Measurements from ENCODE around the gene SLF1.
"Not testable (repeated sequence)": the region's sequence is repeated elsewhere in the genome, so short reads cannot be mapped to it uniquely, and the experiment has no call there.

Gene SLF1

GRCh38 chr5:94618493-94619328 is at the start of gene SLF1, which contains the start of gene KIAA0825:
Gene SLF1 (plus strand): TSS chr5:94618669. CDS start chr5:94628811, 10,142 bp downstream.
Gene KIAA0825 (minus strand): TSS chr5:94618604. CDS start chr5:94537126, 81,478 bp downstream.
- Histone ChIP-seq H3K9me3 (ENCODE audit: control insufficient read depth, insufficient read depth, low read length) (no peaks in the 10 kb centered on the region), H3K4me1 (ENCODE audit: insufficient read depth, low read length) (peaks cover 18% of the 10 kb centered on the region), H3K36me3 (ENCODE audit: insufficient read depth, low read length) (no peaks in the 10 kb centered on the region), H3K9ac (ENCODE audit: low read depth, low read length) (peak within 1 kb of the TSS; percentile 85)

- H3K36me3 ChIP-seq (ENCODE audit: insufficient read depth, low read length) = no peaks in the 10 kb centered on the region
- H3K9me3 ChIP-seq (ENCODE audit: control insufficient read depth, insufficient read depth, low read length) = no peaks in the 10 kb centered on the region
- H3K9ac ChIP-seq (ENCODE audit: low read depth, low read length) = no peak overlapping the region
- no peaks in the 10 kb centered on the region for H3K4me1 ChIP-seq (ENCODE audit: insufficient read depth, low read length)
These were observed 47.1 kb upstream of the SLF1 start for GRCh38 chr5:94571415-94571814.

DNA sequence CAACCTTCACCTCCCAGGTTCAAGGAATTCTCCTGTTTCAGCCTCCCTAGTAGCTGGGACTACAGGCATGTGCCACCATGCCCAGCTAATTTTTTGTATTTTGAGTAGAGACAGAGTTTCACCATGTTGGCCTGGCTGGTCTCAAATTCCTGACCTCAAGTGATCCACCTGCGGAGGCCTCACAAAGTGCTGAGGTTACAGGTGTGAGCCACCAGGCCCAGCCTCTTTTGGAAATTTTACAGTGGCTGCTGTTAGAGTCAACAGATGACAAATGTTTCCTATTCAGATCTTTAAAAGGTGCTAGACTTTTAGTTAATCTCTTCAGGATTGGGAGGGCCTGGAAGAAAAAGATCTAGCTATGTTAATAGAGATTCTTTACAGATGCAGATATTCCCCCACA is 45.1 kb upstream of the SLF1 start:
- H3K9me3 ChIP-seq (ENCODE audit: control insufficient read depth, insufficient read depth, low read length); H3K4me1 ChIP-seq (ENCODE audit: insufficient read depth, low read length); H3K9ac ChIP-seq (ENCODE audit: low read depth, low read length); H3K36me3 ChIP-seq (ENCODE audit: insufficient read depth, low read length): not testable (repeated sequence)

GRCh38 chr5:94575196-94575595 is 43.3 kb upstream of the SLF1 start:
- Histone ChIP-seq H3K9ac (ENCODE audit: low read depth, low read length) (no peak overlapping the region), H3K4me1 (ENCODE audit: insufficient read depth, low read length) (peaks cover 11% of the 10 kb centered on the region; the same call in 1 of the 2 replicates), H3K9me3 (ENCODE audit: control insufficient read depth, insufficient read depth, low read length) (no peaks in the 10 kb centered on the region), H3K36me3 (ENCODE audit: insufficient read depth, low read length) (no peaks in the 10 kb centered on the region)

DNA sequence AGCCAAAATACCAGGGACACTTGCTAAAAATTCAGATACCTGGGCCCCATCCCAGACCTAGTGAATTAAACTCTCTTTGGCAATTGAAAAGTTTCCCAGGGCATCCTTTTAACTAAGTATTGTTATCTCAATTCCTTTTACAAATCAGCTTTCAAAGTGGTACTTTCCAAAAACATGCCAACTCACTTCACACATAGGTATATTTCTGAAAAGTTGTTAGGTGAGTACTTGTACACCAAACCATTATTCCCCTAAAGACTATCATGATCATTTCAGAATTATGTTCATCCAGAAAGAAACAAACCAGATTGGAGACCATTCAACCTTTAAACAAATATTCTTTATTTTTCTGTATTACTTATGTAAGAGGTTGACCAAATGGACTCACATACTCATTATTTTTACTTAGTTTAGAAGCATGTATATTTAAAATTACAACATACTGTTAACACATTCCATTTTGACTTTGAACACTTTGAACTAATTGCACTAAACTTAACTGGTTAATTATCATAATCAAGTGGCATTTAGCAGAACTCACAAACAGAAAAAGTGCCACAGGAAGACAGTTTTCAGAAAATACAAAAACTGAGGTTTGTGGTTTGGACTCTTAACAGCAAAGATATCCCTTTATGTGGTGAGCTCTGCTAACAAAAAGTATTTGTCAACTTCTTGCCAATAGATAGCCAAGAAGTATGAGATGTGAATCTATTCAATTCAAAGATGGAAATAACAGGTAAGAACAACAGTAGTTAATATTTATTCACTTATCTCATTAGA is 40.8 kb upstream of the SLF1 start:
- H3K4me1 ChIP-seq (ENCODE audit: insufficient read depth, low read length) = peaks cover 11% of the 10 kb centered on the region; the same call in 1 of the 2 replicates
- H3K9me3 ChIP-seq (ENCODE audit: control insufficient read depth, insufficient read depth, low read length) = no peaks in the 10 kb centered on the region
- no peaks in the 10 kb centered on the region for H3K36me3 ChIP-seq (ENCODE audit: insufficient read depth, low read length)
- H3K9ac ChIP-seq (ENCODE audit: low read depth, low read length) = no peak overlapping the region

DNA sequence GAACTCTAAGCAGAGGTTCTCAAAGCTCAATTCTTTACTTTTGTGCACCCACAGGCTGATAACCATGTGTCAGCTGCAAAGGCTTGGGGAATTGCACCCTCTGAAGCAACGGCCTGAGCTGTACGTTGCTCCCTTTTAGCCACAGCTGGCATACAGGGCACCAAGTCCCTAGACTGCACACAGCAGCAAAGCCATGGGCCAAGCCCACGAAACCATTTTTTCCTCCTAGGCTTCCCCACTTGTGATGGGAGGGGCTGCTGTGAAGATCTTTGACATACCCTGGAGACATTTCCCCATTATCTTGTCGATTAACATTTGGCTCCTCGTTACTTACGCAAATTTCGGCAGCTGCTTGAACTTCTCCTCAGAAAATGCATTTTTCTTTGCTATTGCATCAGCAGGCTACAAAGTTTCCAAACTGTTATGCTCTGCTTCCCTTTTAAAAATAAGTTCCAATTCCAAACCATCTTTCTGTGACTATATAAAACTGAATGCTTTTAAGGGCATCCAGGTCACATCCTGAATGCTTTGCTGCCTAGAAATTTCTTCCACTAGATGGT is 23.1 kb upstream of the SLF1 start:
- Histone ChIP-seq H3K9me3 (ENCODE audit: control insufficient read depth, insufficient read depth, low read length) (no peaks in the 10 kb centered on the region), H3K36me3 (ENCODE audit: insufficient read depth, low read length) (no peaks in the 10 kb centered on the region), H3K4me1 (ENCODE audit: insufficient read depth, low read length) (no peaks in the 10 kb centered on the region), H3K9ac (ENCODE audit: low read depth, low read length) (no peak overlapping the region)

DNA sequence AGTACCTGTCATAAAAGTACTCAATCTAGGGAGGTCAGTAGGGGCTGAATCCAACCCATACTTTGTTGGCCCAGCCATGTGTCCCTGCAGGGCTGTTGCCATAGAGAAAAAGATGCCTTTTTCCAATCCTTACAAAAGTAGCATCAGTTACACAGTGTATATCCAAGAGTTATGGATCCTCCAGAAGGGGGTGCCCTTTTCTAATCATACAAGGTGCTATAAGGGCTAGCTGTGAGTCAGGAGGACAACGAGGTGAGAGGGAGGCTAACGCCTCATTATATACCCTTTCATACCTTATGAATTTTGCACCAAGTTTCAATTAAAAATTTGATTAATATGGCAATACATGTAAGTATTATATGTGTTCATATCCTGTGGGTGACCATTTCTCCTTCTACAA is 4.9 kb upstream of the SLF1 start:
- Histone ChIP-seq H3K9me3 (ENCODE audit: control insufficient read depth, insufficient read depth, low read length) (no peaks in the 10 kb centered on the region), H3K36me3 (ENCODE audit: insufficient read depth, low read length) (no peaks in the 10 kb centered on the region), H3K9ac (ENCODE audit: low read depth, low read length) (no peak overlapping the region), H3K4me1 (ENCODE audit: insufficient read depth, low read length) (peaks cover 18% of the 10 kb centered on the region)

- H3K36me3 ChIP-seq (ENCODE audit: insufficient read depth, low read length) = no peaks in the 10 kb centered on the region
- no peak overlapping the region for H3K9ac ChIP-seq (ENCODE audit: low read depth, low read length)
- H3K4me1 ChIP-seq (ENCODE audit: insufficient read depth, low read length) = peaks cover 18% of the 10 kb centered on the region
- H3K9me3 ChIP-seq (ENCODE audit: control insufficient read depth, insufficient read depth, low read length) = no peaks in the 10 kb centered on the region
These were observed 4.2 kb upstream of the SLF1 start for GRCh38 chr5:94614156-94614805.

GRCh38 chr5:94615862-94616261 is 2.6 kb upstream of the SLF1 start:
- H3K9ac ChIP-seq (ENCODE audit: low read depth, low read length) = no peak overlapping the region
- no peaks in the 10 kb centered on the region for H3K9me3 ChIP-seq (ENCODE audit: control insufficient read depth, insufficient read depth, low read length)
- H3K36me3 ChIP-seq (ENCODE audit: insufficient read depth, low read length) = no peaks in the 10 kb centered on the region
- peaks cover 18% of the 10 kb centered on the region for H3K4me1 ChIP-seq (ENCODE audit: insufficient read depth, low read length)

GRCh38 chr5:94618029-94618492 is 408 bp upstream of the SLF1 start:
- H3K9ac ChIP-seq (ENCODE audit: low read depth, low read length) = peak overlapping the region; percentile 85
- H3K36me3 ChIP-seq (ENCODE audit: insufficient read depth, low read length) = no peaks in the 10 kb centered on the region
- H3K9me3 ChIP-seq (ENCODE audit: control insufficient read depth, insufficient read depth, low read length) = no peaks in the 10 kb centered on the region
- H3K4me1 ChIP-seq (ENCODE audit: insufficient read depth, low read length) = peaks cover 18% of the 10 kb centered on the region

DNA sequence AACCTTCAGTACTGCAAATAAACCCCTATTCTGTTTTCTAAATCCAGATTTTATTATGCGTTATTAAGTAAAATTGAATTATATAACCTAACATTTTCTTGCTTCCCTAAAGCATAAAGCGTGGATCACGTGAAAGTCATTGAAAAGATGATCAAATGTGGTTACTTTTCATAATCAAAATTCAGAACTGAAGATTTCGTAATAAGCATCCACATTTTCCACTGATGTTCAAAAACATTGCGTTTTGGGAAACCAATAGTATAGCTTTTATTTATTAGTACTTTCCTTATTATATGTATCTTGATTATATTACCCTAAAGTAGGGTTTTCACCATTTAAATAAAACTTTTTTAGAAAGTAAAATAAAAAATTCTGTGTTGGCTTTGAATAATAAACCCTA is 1.8 kb downstream of the SLF1 start:
- Histone ChIP-seq H3K36me3 (ENCODE audit: insufficient read depth, low read length) (no peaks in the 10 kb centered on the region), H3K9ac (ENCODE audit: low read depth, low read length) (no peak overlapping the region), H3K4me1 (ENCODE audit: insufficient read depth, low read length) (peaks cover 13% of the 10 kb centered on the region; the same call in 1 of the 2 replicates), H3K9me3 (ENCODE audit: control insufficient read depth, insufficient read depth, low read length) (no peaks in the 10 kb centered on the region)

GRCh38 chr5:94621763-94622162 is 3.3 kb downstream of the SLF1 start:
- no peaks in the 10 kb centered on the region for H3K9me3 ChIP-seq (ENCODE audit: control insufficient read depth, insufficient read depth, low read length)
- H3K9ac ChIP-seq (ENCODE audit: low read depth, low read length) = no peak overlapping the region
- H3K36me3 ChIP-seq (ENCODE audit: insufficient read depth, low read length) = no peaks in the 10 kb centered on the region
- H3K4me1 ChIP-seq (ENCODE audit: insufficient read depth, low read length) = peaks cover 1% of the 10 kb centered on the region; the same call in 1 of the 2 replicates

DNA sequence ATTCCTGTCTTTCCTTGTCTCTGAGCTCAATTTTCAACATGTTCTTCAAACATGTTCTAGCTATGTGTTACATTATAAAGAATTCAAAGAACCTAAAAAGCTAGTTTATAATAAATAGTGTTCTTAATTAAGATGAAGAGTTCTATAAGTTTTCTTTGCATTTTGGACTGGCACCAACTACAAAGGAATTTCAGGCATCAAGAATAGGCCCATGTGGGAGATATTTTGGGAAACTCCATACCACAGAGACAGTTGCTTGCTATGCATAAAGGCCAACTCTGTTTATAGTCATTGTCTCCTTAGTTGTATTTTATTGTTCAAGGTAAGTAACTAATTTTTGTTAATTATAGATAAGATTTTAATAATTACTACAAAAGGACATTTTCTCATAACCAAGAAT is 4.5 kb downstream of the SLF1 start:
- Histone ChIP-seq H3K36me3 (ENCODE audit: insufficient read depth, low read length) (no peaks in the 10 kb centered on the region), H3K4me1 (ENCODE audit: insufficient read depth, low read length) (no peaks in the 10 kb centered on the region), H3K9me3 (ENCODE audit: control insufficient read depth, insufficient read depth, low read length) (no peaks in the 10 kb centered on the region), H3K9ac (ENCODE audit: low read depth, low read length) (no peak overlapping the region)

- H3K4me1 ChIP-seq (ENCODE audit: insufficient read depth, low read length) = no peaks in the 10 kb centered on the region
- H3K9me3 ChIP-seq (ENCODE audit: control insufficient read depth, insufficient read depth, low read length) = no peaks in the 10 kb centered on the region
- no peak overlapping the region for H3K9ac ChIP-seq (ENCODE audit: low read depth, low read length)
- H3K36me3 ChIP-seq (ENCODE audit: insufficient read depth, low read length) = no peaks in the 10 kb centered on the region
These were observed 5.4 kb downstream of the SLF1 start for GRCh38 chr5:94623877-94624276.
